Glutamatergic neuron (in vitro differentiated cells): ENCODE results near the gene TUBB2B. TPM values are rescaled to one million over a fixed set of nuclear protein-coding genes. Genes with fewer than 3 reads are reported as not detected.

Source experiments
- DNase-seq: peaks from one replicate; pipeline ENCODE4 v3.0.0; 2022
- H3K27ac Mint-ChIP-seq: one replicate; pipeline ENCODE4 v1.8.0; 2020; ENCODE audit warnings: mild to moderate bottlenecking, mixed read lengths, inconsistent platforms; ENCODE audit not compliant: unreplicated experiment
- H3K27me3 Mint-ChIP-seq: one replicate; pipeline ENCODE4 v1.8.0; 2020; ENCODE audit warnings: mild to moderate bottlenecking, moderate library complexity, mixed read lengths, inconsistent platforms; ENCODE audit not compliant: unreplicated experiment
- H3K36me3 Mint-ChIP-seq: one replicate; pipeline ENCODE4 v1.8.0; 2020; ENCODE audit warnings: mild to moderate bottlenecking, mixed read lengths, inconsistent platforms; ENCODE audit not compliant: unreplicated experiment
- H3K4me1 Mint-ChIP-seq: one replicate; pipeline ENCODE4 v1.8.0; 2020; ENCODE audit warnings: mild to moderate bottlenecking, low read depth, mixed read lengths, inconsistent platforms; ENCODE audit not compliant: unreplicated experiment
- H3K4me3 Mint-ChIP-seq: one replicate; pipeline ENCODE4 v1.8.0; 2020; ENCODE audit warnings: mild to moderate bottlenecking, mixed read lengths, inconsistent platforms; ENCODE audit not compliant: unreplicated experiment
- H3K9me3 Mint-ChIP-seq: one replicate; pipeline ENCODE4 v1.8.0; 2020; ENCODE audit warnings: mild to moderate bottlenecking, moderate library complexity, mixed read lengths, inconsistent platforms; ENCODE audit not compliant: unreplicated experiment
- total RNA-seq: library from RNA; stranded (reverse); fragmentation: NEBNext Ultra II Directional; extraction: Animal tissue kit (Norgen Biotek cat#: 25700); gene quantifications from one replicate; pipeline ENCODE4 v1.2.1, GENCODE V29; 2021; ENCODE audit not compliant: unreplicated experiment
- TF ChIP-seq, protein P1 (sequence below): fragments of 200-600 bp; sonication (generic); IDR thresholded peaks from one replicate; pipeline ENCODE4 v1.5.0; 2021; ENCODE audit not compliant: partially characterized antibody, unreplicated experiment

The TUBB2B gene
- total RNA-seq, 1 donor from 2014 or later: 1,777 TPM

DNA sequence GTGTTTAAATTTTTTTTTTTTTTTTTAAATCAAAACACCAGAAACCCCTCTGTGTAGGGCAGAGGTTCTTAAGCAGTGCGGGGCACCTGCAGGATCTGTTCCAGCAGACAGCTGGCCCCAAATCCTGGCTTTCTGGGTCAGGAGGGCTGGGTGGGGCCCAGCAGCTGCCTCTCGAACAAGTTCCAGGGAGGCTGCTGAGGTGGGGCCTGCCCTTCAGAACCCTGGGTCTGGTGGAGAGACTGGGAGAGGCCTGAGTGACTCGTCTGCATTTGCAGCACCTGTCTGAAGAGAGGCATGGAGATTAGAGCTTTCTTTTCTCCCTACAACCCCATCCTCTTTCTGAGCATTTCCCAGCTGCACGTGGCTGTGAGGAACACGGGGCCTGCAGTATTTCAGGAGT lies 39.7 kb upstream of the TUBB2B start:
- Mint-ChIP-seq H3K9me3 (peaks cover 5% of the 10 kb centered on the region), H3K27me3 (peaks cover 2% of the 10 kb centered on the region), H3K36me3 (peaks cover 8% of the 10 kb centered on the region), H3K27ac (no peak overlapping the region), H3K4me3 (no peak overlapping the region), H3K4me1 (peaks cover 19% of the 10 kb centered on the region)
- DNase-seq: no peak
- TF ChIP-seq, protein P1, sequence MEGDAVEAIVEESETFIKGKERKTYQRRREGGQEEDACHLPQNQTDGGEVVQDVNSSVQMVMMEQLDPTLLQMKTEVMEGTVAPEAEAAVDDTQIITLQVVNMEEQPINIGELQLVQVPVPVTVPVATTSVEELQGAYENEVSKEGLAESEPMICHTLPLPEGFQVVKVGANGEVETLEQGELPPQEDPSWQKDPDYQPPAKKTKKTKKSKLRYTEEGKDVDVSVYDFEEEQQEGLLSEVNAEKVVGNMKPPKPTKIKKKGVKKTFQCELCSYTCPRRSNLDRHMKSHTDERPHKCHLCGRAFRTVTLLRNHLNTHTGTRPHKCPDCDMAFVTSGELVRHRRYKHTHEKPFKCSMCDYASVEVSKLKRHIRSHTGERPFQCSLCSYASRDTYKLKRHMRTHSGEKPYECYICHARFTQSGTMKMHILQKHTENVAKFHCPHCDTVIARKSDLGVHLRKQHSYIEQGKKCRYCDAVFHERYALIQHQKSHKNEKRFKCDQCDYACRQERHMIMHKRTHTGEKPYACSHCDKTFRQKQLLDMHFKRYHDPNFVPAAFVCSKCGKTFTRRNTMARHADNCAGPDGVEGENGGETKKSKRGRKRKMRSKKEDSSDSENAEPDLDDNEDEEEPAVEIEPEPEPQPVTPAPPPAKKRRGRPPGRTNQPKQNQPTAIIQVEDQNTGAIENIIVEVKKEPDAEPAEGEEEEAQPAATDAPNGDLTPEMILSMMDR: no peak

DNA sequence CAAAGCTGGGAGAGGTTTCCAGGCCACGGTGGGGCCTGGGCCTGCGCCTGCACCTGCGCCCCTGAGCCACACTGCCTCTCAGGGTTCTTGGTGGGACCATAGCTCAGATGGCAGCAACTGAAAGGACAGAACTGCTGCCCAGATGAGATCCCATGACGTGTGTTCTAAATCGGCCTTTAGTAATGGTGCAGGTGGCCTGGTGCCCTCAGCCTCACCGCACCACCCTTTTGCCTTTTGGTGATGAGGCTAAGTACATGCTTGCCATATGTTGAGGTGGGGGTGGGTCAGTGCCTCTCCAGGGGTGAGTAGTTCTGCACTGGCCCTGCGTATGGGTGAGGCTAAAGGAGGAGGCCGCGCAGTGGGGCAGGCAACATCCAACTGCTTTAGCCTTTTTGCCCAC lies 38.7 kb upstream of the TUBB2B start:
- no peak overlapping the region for H3K4me3 Mint-ChIP-seq

DNA sequence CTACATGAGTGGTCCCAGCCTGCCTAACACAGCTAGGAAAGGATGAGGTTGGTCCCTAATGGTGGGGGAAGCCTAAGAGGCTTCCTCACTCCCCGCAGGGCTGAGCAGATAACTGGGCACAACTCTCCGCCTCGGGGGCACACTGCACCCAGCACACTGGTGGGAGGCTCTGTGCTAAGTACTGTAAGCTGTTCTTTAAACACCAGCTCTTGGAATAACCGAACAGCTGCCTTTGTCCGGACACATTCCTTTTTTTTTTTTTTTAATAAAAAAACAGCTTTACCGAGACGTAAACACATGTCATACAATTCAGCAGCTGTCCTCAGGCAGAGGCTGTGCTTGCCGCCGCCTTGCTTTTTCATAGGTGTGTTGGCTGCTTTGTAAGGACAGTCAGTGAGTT lies 38.2 kb upstream of the TUBB2B start:
- Mint-ChIP-seq H3K9me3 (peaks cover 2% of the 10 kb centered on the region), H3K36me3 (peaks cover 4% of the 10 kb centered on the region), H3K27me3 (peaks cover 2% of the 10 kb centered on the region), H3K27ac (peak overlapping the region; percentile 28), H3K4me3 (no peak overlapping the region), H3K4me1 (peaks cover 25% of the 10 kb centered on the region)
- DNase-seq: no peak
- TF ChIP-seq, protein P1: no peak

More for the DNA sequence above, 38.7 kb upstream of the TUBB2B start:
- DNase-seq: no peak
- Mint-ChIP-seq H3K9me3 (peaks cover 3% of the 10 kb centered on the region), H3K27ac (peak overlapping the region; percentile 43), H3K27me3 (peaks cover 2% of the 10 kb centered on the region), H3K4me1 (peaks cover 20% of the 10 kb centered on the region), H3K36me3 (peaks cover 8% of the 10 kb centered on the region)
- TF ChIP-seq, protein P1: no peak

DNA sequence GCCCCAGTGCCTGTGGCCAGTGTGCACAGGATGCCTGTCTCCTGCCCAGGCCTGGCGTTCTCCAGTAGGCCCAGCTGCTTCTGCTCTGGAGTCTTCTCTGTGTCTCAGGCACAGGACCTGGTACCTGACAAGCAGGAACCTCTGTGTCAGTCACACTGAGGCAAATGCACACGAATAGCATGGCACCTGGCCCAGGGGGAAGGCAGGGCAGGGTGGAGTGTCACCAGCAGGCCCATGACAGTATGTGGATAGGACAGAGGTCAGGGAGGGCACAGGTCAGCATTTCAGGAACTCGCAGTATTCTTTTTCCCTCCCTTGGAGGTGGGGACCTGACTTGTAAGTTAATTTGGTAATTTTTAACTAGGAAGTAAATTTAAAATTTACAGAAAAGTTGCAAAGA lies 36.9 kb upstream of the TUBB2B start:
- peaks cover 30% of the 10 kb centered on the region for H3K4me1 Mint-ChIP-seq

DNA sequence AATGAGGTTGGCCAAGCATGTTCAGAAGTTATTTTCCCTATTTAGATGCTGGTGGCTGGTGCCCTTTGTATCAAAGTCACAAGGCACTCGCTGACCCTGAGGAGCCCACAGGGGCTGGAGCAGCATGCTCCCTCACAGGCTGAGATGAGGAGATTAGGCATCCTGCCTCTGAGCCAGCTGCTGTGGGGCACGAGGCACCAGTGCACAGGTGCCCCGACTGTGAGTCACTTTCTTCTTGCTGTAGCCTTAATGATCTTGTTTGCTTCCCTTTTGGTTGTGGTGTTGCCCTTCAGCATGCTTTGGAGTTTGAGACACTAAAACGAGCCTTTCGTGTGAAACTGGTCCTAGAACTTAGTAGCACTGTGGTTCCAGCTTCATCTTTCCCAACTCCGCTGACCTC lies 35.6 kb upstream of the TUBB2B start:
- peaks cover 9% of the 10 kb centered on the region for H3K9me3 Mint-ChIP-seq
- H3K27me3 Mint-ChIP-seq: peaks cover 10% of the 10 kb centered on the region
- DNase-seq: no peak
- H3K36me3 Mint-ChIP-seq: no peaks in the 10 kb centered on the region
- no peak overlapping the region for H3K27ac Mint-ChIP-seq
- no peak overlapping the region for H3K4me3 Mint-ChIP-seq
- TF ChIP-seq, protein P1: no peak
- H3K4me1 Mint-ChIP-seq: peaks cover 29% of the 10 kb centered on the region

More for the DNA sequence above, 36.9 kb upstream of the TUBB2B start:
- TF ChIP-seq, protein P1: no peak
- no peak overlapping the region for H3K27ac Mint-ChIP-seq
- H3K4me3 Mint-ChIP-seq: no peak overlapping the region
- no peak for DNase-seq
- H3K27me3 Mint-ChIP-seq: peaks cover 9% of the 10 kb centered on the region
- H3K9me3 Mint-ChIP-seq: peaks cover 8% of the 10 kb centered on the region
- no peaks in the 10 kb centered on the region for H3K36me3 Mint-ChIP-seq
